ENCODE results near the gene TBL1XR1. TPM values are rescaled to one million over a fixed set of nuclear protein-coding genes. Genes with fewer than 3 reads are reported as not detected.

The TBL1XR1 gene
- total RNA-seq, 1 donor from 2014 or later = 203 TPM

DNA sequence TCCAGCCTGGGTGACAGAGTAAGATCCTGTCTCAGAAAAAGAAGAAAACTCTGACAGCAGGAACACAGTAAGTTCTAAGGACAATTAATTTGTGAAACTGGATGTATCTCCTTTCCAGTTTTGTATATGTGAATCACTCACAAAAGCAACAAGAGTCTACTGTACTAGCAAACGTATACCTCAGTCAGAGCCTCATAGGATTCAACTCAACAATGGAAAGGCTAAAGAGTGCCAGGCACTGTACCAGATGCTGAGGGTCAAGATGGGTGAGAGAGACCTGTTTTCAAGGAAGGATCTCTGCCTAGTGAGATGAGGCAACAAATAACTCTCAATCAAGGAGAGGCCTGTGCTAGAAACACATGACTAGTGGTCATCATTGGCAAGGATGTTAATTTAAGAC lies 14.9 kb downstream of the TBL1XR1 start:
- FAIRE-seq (no peak), DNase-seq (ENCODE audit: low read depth) (no peak)
- no peaks in the 10 kb centered on the region for H3K27me3 ChIP-seq (ENCODE audit: control insufficient read depth, insufficient read depth, low read length)
- H3K4me3 ChIP-seq (ENCODE audit: low read depth, low read length) = no peak overlapping the region
- no peaks in the 10 kb centered on the region for H3K36me3 ChIP-seq (ENCODE audit: control insufficient read depth, insufficient read depth, low read length)
- TF ChIP-seq, protein P1, sequence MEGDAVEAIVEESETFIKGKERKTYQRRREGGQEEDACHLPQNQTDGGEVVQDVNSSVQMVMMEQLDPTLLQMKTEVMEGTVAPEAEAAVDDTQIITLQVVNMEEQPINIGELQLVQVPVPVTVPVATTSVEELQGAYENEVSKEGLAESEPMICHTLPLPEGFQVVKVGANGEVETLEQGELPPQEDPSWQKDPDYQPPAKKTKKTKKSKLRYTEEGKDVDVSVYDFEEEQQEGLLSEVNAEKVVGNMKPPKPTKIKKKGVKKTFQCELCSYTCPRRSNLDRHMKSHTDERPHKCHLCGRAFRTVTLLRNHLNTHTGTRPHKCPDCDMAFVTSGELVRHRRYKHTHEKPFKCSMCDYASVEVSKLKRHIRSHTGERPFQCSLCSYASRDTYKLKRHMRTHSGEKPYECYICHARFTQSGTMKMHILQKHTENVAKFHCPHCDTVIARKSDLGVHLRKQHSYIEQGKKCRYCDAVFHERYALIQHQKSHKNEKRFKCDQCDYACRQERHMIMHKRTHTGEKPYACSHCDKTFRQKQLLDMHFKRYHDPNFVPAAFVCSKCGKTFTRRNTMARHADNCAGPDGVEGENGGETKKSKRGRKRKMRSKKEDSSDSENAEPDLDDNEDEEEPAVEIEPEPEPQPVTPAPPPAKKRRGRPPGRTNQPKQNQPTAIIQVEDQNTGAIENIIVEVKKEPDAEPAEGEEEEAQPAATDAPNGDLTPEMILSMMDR (IDR thresholded peaks at IDR 0.05; ENCODE audit: insufficient read depth, low read length, severe bottlenecking) = no peak

DNA sequence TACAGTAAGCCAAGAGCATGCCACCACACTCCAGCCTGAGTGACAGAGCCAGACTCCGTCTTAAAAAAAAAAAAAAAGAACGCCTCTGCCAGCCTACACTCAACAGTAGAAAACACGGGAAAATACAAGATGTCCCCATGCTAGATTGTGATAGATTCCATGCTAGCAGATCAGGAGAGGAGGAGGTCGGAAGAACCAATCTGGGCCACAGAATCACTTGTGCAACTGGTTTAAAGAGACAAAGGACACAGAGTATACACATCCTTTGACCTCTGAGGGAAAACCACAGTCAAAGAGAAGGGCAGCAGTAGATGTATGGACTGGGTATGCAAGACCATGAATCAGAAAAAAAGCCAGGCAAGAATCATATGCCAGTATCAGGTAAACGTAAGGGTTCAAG lies 15.9 kb downstream of the TBL1XR1 start:
- Histone ChIP-seq H3K27me3 (ENCODE audit: control insufficient read depth, insufficient read depth, low read length) (no peaks in the 10 kb centered on the region), H3K4me3 (ENCODE audit: low read depth, low read length) (no peak overlapping the region), H3K36me3 (ENCODE audit: control insufficient read depth, insufficient read depth, low read length) (no peaks in the 10 kb centered on the region)
- TF ChIP-seq, protein P1 (IDR thresholded peaks at IDR 0.05; ENCODE audit: insufficient read depth, low read length, severe bottlenecking) = no peak
- no peak for DNase-seq (ENCODE audit: low read depth)
- no peak for FAIRE-seq

DNA sequence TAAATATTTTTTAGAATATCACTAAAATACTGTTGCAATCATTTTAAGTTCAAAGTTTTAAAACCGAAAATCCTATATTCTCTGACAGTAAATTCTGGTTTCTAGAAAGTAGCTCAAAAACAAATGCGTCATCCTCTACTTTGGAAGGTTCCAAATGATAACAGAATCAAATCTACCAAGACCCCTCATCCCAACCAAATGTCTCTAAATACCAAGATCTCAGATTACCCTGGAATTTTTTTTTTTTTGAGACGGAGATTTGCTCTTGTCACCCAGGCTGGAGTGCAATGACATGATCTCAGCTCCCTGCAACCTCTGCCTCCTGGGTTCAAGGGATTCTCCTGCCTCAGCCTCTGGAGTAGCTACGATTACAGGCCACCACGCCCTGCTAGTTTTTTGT lies 16.8 kb downstream of the TBL1XR1 start:
- Histone ChIP-seq H3K4me3 (ENCODE audit: low read depth, low read length) (no peak overlapping the region), H3K27me3 (ENCODE audit: control insufficient read depth, insufficient read depth, low read length) (no peaks in the 10 kb centered on the region), H3K36me3 (ENCODE audit: control insufficient read depth, insufficient read depth, low read length) (no peaks in the 10 kb centered on the region)
- FAIRE-seq (no peak), DNase-seq (ENCODE audit: low read depth) (no peak)
- TF ChIP-seq, protein P1 (IDR thresholded peaks at IDR 0.05; ENCODE audit: insufficient read depth, low read length, severe bottlenecking) = no peak

DNA sequence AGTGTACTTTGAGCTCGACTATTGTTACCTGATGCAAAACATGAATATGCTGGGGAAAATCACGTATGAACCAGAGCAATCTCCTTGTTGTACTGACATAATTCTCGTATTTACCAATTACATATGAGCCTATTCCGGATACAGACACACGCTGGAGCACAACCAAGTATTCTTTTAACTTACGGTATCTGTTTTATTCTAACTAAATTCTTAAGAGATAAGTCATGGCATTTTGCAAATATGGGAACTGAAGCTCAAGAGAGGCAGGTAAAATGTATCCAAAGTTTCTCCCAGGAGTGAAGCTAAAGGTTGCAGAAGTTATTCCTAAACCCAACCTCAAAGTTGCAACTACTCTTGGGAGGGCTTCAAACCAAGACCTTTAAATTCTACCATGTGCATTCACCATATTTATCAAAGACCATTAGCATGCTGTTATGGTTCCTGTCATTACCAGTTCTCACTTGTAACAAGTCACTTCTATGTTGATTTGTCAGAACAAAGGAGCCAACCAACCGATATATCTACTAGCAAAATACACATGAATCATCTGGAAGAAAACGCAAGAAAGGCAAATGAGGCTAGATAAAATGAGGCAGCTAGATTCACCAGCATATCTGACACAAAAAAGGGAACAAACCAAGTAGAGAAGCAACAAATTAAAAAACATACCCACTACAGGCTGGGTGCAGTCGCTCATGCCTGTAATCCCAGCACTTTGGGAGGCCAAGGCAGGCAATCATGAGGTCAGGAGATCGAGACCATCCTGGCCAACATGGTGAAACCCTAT lies 17.8 kb downstream of the TBL1XR1 start:
- no peak overlapping the region for H3K4me3 ChIP-seq (ENCODE audit: low read depth, low read length)
- H3K27me3 ChIP-seq (ENCODE audit: control insufficient read depth, insufficient read depth, low read length) = no peaks in the 10 kb centered on the region
- TF ChIP-seq, protein P1 (IDR thresholded peaks at IDR 0.05; ENCODE audit: insufficient read depth, low read length, severe bottlenecking) = no peak
- DNase-seq (ENCODE audit: low read depth) (peak; percentile 86), FAIRE-seq (no peak)
- H3K36me3 ChIP-seq (ENCODE audit: control insufficient read depth, insufficient read depth, low read length) = no peaks in the 10 kb centered on the region

DNA sequence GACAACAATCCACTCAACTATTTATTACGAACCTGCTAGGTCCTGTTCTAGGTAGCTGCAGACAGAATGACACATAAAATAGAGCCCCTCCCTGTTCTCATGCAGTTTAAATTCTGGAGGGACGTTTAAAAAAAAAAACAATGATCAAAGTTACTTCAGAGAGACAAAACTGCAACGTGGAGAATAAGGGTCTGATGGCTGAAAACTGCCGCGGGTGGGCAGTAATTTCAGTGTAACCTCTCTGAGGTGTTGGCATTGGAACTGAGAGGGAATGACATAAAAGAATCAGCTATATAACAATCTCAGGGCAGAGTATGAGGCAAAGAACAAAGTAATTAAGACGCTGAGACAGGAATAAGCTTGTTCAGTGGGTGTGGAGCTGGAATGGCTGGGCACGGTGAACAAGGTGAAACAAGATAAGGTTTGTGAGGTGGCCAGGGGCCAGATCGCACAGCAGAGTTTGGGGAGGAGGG lies 19.5 kb downstream of the TBL1XR1 start:
- TF ChIP-seq, protein P1 (IDR thresholded peaks at IDR 0.05; ENCODE audit: insufficient read depth, low read length, severe bottlenecking) = no peak
- FAIRE-seq = no peak
- Histone ChIP-seq H3K27me3 (ENCODE audit: control insufficient read depth, insufficient read depth, low read length) (no peaks in the 10 kb centered on the region), H3K36me3 (ENCODE audit: control insufficient read depth, insufficient read depth, low read length) (no peaks in the 10 kb centered on the region), H3K4me3 (ENCODE audit: low read depth, low read length) (peak overlapping the region; percentile 22)
- peak; percentile 89 for DNase-seq (ENCODE audit: low read depth)

Data from bronchial epithelial cell (primary cell).